GM21367 (cell line): ENCODE measurements around the gene KRT86.
"Not testable (repeated sequence)": the region's sequence is repeated elsewhere in the genome, so short reads cannot be mapped to it uniquely, and the experiment has no call there.

Experiments
- ATAC-seq: cut with Tn5 transposase; IDR thresholded peaks from one replicate; pipeline ENCODE4 v1.9.1; 2021; ENCODE audit not compliant: unreplicated experiment

Gene KRT86

GRCh38 chr12:52312086-52312485 lies 37.6 kb downstream of the KRT86 start:
- ATAC-seq: no peak

- no peak for ATAC-seq
Measured at GRCh38 chr12:52313461-52313860, 39.0 kb downstream of the KRT86 start.

GRCh38 chr12:52313926-52314325 lies 39.5 kb downstream of the KRT86 start:
- no peak for ATAC-seq

GRCh38 chr12:52314511-52314910 lies 40.1 kb downstream of the KRT86 start:
- ATAC-seq: no peak

GRCh38 chr12:52315721-52316120 lies 41.3 kb downstream of the KRT86 start:
- ATAC-seq: not testable (repeated sequence)

GRCh38 chr12:52316290-52316689 lies 41.8 kb downstream of the KRT86 start:
- no peak for ATAC-seq

- ATAC-seq: no peak
Measured at GRCh38 chr12:52316701-52317100, 42.3 kb downstream of the KRT86 start.

- no peak for ATAC-seq
Measured at GRCh38 chr12:52317468-52318052, 43.1 kb downstream of the KRT86 start.

GRCh38 chr12:52318241-52318990 lies 44.0 kb downstream of the KRT86 start:
- ATAC-seq: no peak

- ATAC-seq: no peak
Measured at GRCh38 chr12:52319097-52319496, 44.7 kb downstream of the KRT86 start.

- no peak for ATAC-seq
Measured at GRCh38 chr12:52320784-52321400, 46.4 kb downstream of the KRT86 start, which contains the start of gene KRT83. Gene KRT83, minus strand, starts transcription at chr12:52321398. Its CDS starts 63 bp downstream, at chr12:52321335.

GRCh38 chr12:52321418-52321817 lies 47.0 kb downstream of the KRT86 start:
- no peak for ATAC-seq

- no peak for ATAC-seq
Measured at GRCh38 chr12:52322069-52322468, 47.6 kb downstream of the KRT86 start.

- ATAC-seq: no peak
Measured at GRCh38 chr12:52323001-52323400, 48.6 kb downstream of the KRT86 start.

- ATAC-seq: no peak
Measured at GRCh38 chr12:52323416-52324152, 49.1 kb downstream of the KRT86 start.

- ATAC-seq: no peak
Measured at GRCh38 chr12:52324153-52324444, 49.7 kb downstream of the KRT86 start.

GRCh38 chr12:52327052-52327829 lies 52.8 kb downstream of the KRT86 start:
- ATAC-seq: peak; percentile 90

GRCh38 chr12:52327830-52328500 lies 53.5 kb downstream of the KRT86 start:
- ATAC-seq: no peak

GRCh38 chr12:52331039-52331438 lies 56.6 kb downstream of the KRT86 start:
- no peak for ATAC-seq

- ATAC-seq: no peak
Measured at GRCh38 chr12:52331833-52332232, 57.4 kb downstream of the KRT86 start.
